Measurements from ENCODE around the gene PRR7. TPM values are rescaled to one million over a fixed set of nuclear protein-coding genes. Genes with fewer than 3 reads are reported as not detected.
A peak's percentile ranks its signal among the peaks of the same experiment; 100 is the strongest.

PRR7 gene
- total RNA-seq, 1 experiment from 2014 or later: 23.2 TPM

DNA sequence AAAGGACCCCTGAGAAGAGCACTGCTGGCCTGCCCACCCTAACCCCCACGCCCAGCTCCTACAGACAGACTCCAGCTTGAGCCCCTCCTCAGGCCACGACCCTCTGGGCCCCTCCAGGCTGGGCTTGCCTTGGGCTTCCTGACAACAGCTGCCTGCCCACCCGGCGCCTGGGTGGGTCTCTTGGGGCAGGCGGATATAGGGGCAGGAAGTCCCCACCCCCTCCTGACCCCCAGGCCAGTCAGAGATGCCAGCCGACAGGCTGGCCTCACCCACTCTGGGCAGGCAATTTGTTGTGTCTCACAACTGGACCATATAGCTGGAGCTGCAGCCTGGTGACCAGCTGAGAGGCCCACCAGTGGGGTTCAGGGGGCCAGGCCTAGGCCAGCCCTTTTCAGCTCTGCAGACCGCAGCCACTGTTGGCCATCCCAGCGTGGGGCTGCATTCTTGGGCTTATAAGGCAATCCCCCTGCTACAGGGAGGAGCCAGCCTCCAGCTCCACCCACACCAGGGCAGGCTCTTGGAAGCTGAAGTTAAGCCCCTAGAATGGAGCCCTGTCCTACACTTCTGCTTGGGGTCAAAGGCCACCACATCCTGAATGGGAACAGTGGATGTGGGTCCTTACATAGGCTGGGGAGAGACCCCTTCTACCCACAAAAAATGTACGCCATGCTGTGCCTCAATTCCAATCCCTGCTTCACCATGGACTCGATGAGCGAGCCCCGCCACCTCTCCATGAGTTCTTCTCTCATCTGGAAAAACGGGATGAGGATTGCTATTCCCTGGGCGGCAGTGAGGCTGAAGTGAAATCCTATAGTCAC is 48.8 kb downstream of the PRR7 start:
- intact Hi-C loops (cut with micrococcal nuclease): loop anchor here (2.0 kb wide), 2 partner anchors 17 to 51 kb away; no protein-coding TSS in a partner anchor
- no TSS peak for BruUV-seq (replicated peaks)
- POLR2A ChIA-PET: interaction anchor here (0.5 to 3.9 kb wide), 13 partner anchors 16 to 194 kb away, joined by 3 to 24 read pairs (median 5); partner anchors contain the start of gene GRK6
- no peak for DNase-seq (ENCODE audit: unreplicated experiment)
- Mint-ChIP-seq H3K27ac (ENCODE audit: low read depth, unreplicated experiment) (peak overlapping the region; percentile 70), H3K9me3 (ENCODE audit: unreplicated experiment) (no peaks in the 10 kb centered on the region), H3K4me3 (ENCODE audit: unreplicated experiment) (peak overlapping the region; percentile 74), H3K36me3 (ENCODE audit: insufficient read depth, unreplicated experiment) (peaks cover 12% of the 10 kb centered on the region), H3K27me3 (ENCODE audit: insufficient read depth, unreplicated experiment) (no peaks in the 10 kb centered on the region), H3K4me1 (ENCODE audit: insufficient read depth, unreplicated experiment) (peaks cover 50% of the 10 kb centered on the region)
- CTCF ChIA-PET: interaction anchor here (0.9 to 8.6 kb wide), 11 partner anchors 10 to 126 kb away, joined by 3 to 65 read pairs (median 9); no protein-coding TSS in a partner anchor
- TF ChIP-seq, protein P1, sequence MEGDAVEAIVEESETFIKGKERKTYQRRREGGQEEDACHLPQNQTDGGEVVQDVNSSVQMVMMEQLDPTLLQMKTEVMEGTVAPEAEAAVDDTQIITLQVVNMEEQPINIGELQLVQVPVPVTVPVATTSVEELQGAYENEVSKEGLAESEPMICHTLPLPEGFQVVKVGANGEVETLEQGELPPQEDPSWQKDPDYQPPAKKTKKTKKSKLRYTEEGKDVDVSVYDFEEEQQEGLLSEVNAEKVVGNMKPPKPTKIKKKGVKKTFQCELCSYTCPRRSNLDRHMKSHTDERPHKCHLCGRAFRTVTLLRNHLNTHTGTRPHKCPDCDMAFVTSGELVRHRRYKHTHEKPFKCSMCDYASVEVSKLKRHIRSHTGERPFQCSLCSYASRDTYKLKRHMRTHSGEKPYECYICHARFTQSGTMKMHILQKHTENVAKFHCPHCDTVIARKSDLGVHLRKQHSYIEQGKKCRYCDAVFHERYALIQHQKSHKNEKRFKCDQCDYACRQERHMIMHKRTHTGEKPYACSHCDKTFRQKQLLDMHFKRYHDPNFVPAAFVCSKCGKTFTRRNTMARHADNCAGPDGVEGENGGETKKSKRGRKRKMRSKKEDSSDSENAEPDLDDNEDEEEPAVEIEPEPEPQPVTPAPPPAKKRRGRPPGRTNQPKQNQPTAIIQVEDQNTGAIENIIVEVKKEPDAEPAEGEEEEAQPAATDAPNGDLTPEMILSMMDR (IDR thresholded peaks at IDR 0.05; ENCODE audit: unreplicated experiment): no peak

DNA sequence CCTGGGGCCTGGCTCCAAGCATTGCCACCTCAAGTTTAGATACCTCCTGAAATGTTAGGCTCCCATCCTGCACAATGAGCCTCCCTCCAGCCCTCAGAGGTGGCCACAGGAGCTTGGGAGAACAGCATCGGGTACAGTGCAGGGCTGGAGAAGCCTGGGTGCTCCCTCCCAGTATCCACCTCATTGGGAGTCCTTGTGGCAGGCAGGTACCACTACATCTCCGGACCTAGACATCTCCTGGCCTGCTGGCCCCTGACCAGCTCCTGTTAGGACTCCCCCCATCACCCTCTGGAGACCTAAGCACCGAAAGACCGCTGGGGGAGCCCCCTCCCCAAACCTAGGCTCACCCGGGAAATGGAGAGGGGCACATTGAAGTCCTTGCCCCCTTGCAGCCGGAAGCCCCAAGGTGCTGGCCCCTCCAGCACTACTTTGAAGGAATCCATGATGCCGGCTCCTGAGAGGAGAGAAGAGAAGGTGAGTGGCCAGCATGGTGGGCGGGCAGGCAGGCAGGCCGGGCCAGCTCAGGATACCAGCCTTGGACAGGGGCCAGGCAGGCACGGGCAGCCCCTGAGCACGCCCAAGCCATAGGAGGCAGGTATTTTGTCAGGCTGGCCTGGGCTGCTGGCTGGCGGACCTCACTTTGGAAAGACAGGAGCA is 49.6 kb downstream of the PRR7 start:
- intact Hi-C loops (cut with micrococcal nuclease): loop anchor here (2.0 kb wide), 2 partner anchors 17 to 51 kb away; no protein-coding TSS in a partner anchor
- TF ChIP-seq, protein P1 (IDR thresholded peaks at IDR 0.05; ENCODE audit: unreplicated experiment): peak; percentile 59
- H3K36me3 Mint-ChIP-seq (ENCODE audit: insufficient read depth, unreplicated experiment): peaks cover 6% of the 10 kb centered on the region
- no TSS peak for BruUV-seq (replicated peaks)
- H3K27ac Mint-ChIP-seq (ENCODE audit: low read depth, unreplicated experiment): peak overlapping the region; percentile 55
- peak; percentile 77 for DNase-seq (ENCODE audit: unreplicated experiment)
- H3K9me3 Mint-ChIP-seq (ENCODE audit: unreplicated experiment): no peaks in the 10 kb centered on the region
- peak overlapping the region; percentile 74 for H3K4me3 Mint-ChIP-seq (ENCODE audit: unreplicated experiment)
- H3K27me3 Mint-ChIP-seq (ENCODE audit: insufficient read depth, unreplicated experiment): no peaks in the 10 kb centered on the region
- CTCF ChIA-PET: interaction anchor here (0.6 to 8.6 kb wide), 14 partner anchors 11 to 321 kb away, joined by 3 to 65 read pairs (median 6); no protein-coding TSS in a partner anchor
- H3K4me1 Mint-ChIP-seq (ENCODE audit: insufficient read depth, unreplicated experiment): peaks cover 53% of the 10 kb centered on the region
- POLR2A ChIA-PET: interaction anchor here (0.5 to 3.9 kb wide), 16 partner anchors 10 to 194 kb away, joined by 3 to 24 read pairs (median 5); partner anchors contain the start of gene GRK6

DNA sequence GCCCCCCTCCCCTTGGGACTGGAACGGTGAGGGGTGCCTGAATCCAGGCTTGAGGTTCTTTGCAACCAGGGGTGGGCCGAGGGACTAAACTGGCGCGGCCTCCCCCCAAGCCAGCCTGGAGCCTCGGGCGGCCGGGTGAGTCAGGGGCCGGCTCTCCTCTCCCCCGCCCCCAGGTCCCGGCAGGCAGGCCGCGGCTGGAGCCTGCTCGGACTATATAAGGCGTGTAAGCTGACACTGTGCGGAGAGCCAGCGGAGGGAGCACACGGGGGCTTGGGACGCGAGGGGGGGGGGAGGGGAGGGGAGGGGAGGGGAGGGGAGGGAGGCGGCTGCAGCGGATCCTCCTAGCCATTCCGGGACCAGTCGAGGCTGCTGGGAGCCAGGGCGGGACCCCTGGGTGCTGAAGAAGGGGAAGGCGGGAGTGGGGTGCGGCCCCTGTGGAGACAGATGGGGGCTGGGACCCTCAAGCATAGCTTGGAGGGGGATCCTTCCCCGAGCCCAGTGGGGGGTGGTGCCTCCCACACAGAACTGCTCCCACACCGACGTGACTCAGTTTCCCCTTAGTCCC is 50.2 kb downstream of the PRR7 start:
- intact Hi-C loops (cut with micrococcal nuclease): loop anchor here (1.0 to 2.0 kb wide), 4 partner anchors 18 to 107 kb away; no protein-coding TSS in a partner anchor
- peak overlapping the region; percentile 74 for H3K4me3 Mint-ChIP-seq (ENCODE audit: unreplicated experiment)
- POLR2A ChIA-PET: interaction anchor here (0.6 to 3.9 kb wide), 27 partner anchors 11 to 195 kb away, joined by 3 to 24 read pairs (median 5); partner anchors contain the start of genes B4GALT7, DDX41, GRK6 and RAB24
- H3K27ac Mint-ChIP-seq (ENCODE audit: low read depth, unreplicated experiment): peak overlapping the region; percentile 55
- peaks cover 4% of the 10 kb centered on the region for H3K36me3 Mint-ChIP-seq (ENCODE audit: insufficient read depth, unreplicated experiment)
- CTCF ChIA-PET: interaction anchor here (0.6 to 8.6 kb wide), 14 partner anchors 10 to 385 kb away, joined by 3 to 83 read pairs (median 4); partner anchors contain the start of gene DDX41
- TF ChIP-seq, protein P1 (IDR thresholded peaks at IDR 0.05; ENCODE audit: unreplicated experiment): no peak
- no TSS peak for BruUV-seq (replicated peaks)
- peak; percentile 95 for DNase-seq (ENCODE audit: unreplicated experiment)
- no peaks in the 10 kb centered on the region for H3K27me3 Mint-ChIP-seq (ENCODE audit: insufficient read depth, unreplicated experiment)
- peaks cover 51% of the 10 kb centered on the region for H3K4me1 Mint-ChIP-seq (ENCODE audit: insufficient read depth, unreplicated experiment)
- no peaks in the 10 kb centered on the region for H3K9me3 Mint-ChIP-seq (ENCODE audit: unreplicated experiment)
